ACC112 (cell line): ENCODE data around the gene RPA1.

Source experiments
- H2AFZ ChIP-seq: fragments of 200-600 bp; sonication (generic); one replicate; pipeline ENCODE4 v1.6.0; 2017; ENCODE audit warnings: antibody characterized with exemption, low read length; ENCODE audit not compliant: unreplicated experiment
- H3K27ac ChIP-seq: fragments of 200-600 bp; sonication (generic); 2 replicates; pipeline ENCODE4 v1.5.1; 2014; ENCODE audit warnings: low read depth, mild to moderate bottlenecking, antibody characterized with exemption, low read length, moderate library complexity
- H3K27me3 ChIP-seq: fragments of 200-600 bp; sonication (generic); 2 replicates; pipeline ENCODE4 v1.6.1; 2014; ENCODE audit warnings: mild to moderate bottlenecking, antibody characterized with exemption, low read length, moderate library complexity, mixed read lengths; ENCODE audit not compliant: insufficient read depth
- H3K36me3 ChIP-seq: fragments of 200-600 bp; sonication (generic); 2 replicates; pipeline ENCODE4 v1.6.1; 2016; ENCODE audit warnings: mild to moderate bottlenecking, antibody characterized with exemption, low read length, moderate library complexity, mixed read lengths; ENCODE audit not compliant: insufficient read depth
- H3K4me1 ChIP-seq: fragments of 200-600 bp; sonication (generic); one replicate; pipeline ENCODE4 v1.6.1; 2016; ENCODE audit warnings: low read length, mixed read lengths; ENCODE audit not compliant: insufficient read depth, unreplicated experiment, control insufficient read depth
- H3K4me3 ChIP-seq: fragments of 200-600 bp; sonication (generic); 2 replicates; pipeline ENCODE4 v1.5.1; 2014; ENCODE audit warnings: mild to moderate bottlenecking, low read depth, low read length
- H3K79me2 ChIP-seq: fragments of 200-600 bp; sonication (generic); one replicate; pipeline ENCODE4 v1.6.0; 2016; ENCODE audit warnings: low read length; ENCODE audit not compliant: control insufficient read depth, unreplicated experiment, insufficient read depth

The RPA1 gene

GRCh38 chr17:1941272-1942065 is 111.7 kb downstream of the RPA1 start:
- H3K27me3 ChIP-seq = no peaks in the 10 kb centered on the region
- H3K27ac ChIP-seq = no peak overlapping the region
- no peak overlapping the region for H3K4me3 ChIP-seq
- H3K4me1 ChIP-seq = no peaks in the 10 kb centered on the region
- no peaks in the 10 kb centered on the region for H3K36me3 ChIP-seq
- no peak overlapping the region for H2AFZ ChIP-seq
- no peaks in the 10 kb centered on the region for H3K79me2 ChIP-seq

- Histone ChIP-seq H3K4me3 (no peak overlapping the region), H3K79me2 (no peaks in the 10 kb centered on the region), H3K27ac (no peak overlapping the region), H2AFZ (no peak overlapping the region), H3K27me3 (no peaks in the 10 kb centered on the region), H3K4me1 (no peaks in the 10 kb centered on the region), H3K36me3 (no peaks in the 10 kb centered on the region)
Measured at GRCh38 chr17:1942066-1942365, 112.2 kb downstream of the RPA1 start.

GRCh38 chr17:1942666-1943435 is 113.0 kb downstream of the RPA1 start:
- Histone ChIP-seq H3K27me3 (no peaks in the 10 kb centered on the region), H3K79me2 (no peaks in the 10 kb centered on the region), H3K27ac (no peak overlapping the region), H3K36me3 (no peaks in the 10 kb centered on the region), H3K4me1 (no peaks in the 10 kb centered on the region), H3K4me3 (no peak overlapping the region), H2AFZ (no peak overlapping the region)

DNA sequence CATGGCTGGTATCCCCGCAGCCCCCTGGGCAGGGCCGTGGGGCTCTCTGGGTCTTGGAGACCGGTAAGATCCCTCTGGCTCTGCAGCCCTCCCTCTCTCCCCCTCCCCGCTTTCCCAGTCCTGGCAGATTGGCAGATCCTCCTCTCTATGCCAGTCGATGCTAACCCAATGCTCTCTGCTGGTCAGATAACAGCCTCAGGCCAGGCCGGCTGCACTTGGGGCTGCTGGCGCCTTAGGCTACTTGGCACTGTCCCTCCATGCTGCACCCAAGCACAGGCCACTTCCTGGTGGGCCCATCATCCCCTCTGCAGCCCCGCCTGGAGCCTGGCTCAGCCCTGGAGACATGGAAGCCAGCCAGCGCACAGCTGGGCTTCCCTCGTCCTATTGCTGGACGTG is 113.6 kb downstream of the RPA1 start:
- Histone ChIP-seq H3K4me1 (no peaks in the 10 kb centered on the region), H3K79me2 (no peaks in the 10 kb centered on the region), H3K36me3 (no peaks in the 10 kb centered on the region), H3K27ac (no peak overlapping the region), H2AFZ (no peak overlapping the region), H3K4me3 (no peak overlapping the region), H3K27me3 (no peaks in the 10 kb centered on the region)

DNA sequence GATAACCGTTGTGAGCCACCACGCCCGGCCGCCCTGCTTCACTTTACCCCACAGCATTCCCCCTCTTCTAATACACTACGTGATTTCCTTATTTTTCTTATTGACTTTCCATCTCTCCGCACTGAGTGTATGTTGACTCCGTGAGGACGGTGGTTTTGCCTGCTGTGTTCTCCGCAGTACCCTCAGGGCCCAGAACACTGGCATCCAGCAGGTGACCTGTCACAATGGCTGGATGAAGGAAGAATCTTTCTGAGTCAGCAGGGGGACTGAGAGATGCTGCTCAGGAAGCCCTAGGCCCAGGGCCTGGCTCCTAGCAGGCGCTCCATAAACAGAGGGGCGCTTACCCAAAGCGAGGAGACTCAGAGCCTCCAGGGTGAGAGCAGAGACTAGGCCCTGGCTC is 115.8 kb downstream of the RPA1 start:
- H3K27me3 ChIP-seq = no peaks in the 10 kb centered on the region
- H3K79me2 ChIP-seq = no peaks in the 10 kb centered on the region
- H3K4me3 ChIP-seq = no peak overlapping the region
- no peaks in the 10 kb centered on the region for H3K4me1 ChIP-seq
- H3K27ac ChIP-seq = no peak overlapping the region
- no peak overlapping the region for H2AFZ ChIP-seq
- H3K36me3 ChIP-seq = no peaks in the 10 kb centered on the region

DNA sequence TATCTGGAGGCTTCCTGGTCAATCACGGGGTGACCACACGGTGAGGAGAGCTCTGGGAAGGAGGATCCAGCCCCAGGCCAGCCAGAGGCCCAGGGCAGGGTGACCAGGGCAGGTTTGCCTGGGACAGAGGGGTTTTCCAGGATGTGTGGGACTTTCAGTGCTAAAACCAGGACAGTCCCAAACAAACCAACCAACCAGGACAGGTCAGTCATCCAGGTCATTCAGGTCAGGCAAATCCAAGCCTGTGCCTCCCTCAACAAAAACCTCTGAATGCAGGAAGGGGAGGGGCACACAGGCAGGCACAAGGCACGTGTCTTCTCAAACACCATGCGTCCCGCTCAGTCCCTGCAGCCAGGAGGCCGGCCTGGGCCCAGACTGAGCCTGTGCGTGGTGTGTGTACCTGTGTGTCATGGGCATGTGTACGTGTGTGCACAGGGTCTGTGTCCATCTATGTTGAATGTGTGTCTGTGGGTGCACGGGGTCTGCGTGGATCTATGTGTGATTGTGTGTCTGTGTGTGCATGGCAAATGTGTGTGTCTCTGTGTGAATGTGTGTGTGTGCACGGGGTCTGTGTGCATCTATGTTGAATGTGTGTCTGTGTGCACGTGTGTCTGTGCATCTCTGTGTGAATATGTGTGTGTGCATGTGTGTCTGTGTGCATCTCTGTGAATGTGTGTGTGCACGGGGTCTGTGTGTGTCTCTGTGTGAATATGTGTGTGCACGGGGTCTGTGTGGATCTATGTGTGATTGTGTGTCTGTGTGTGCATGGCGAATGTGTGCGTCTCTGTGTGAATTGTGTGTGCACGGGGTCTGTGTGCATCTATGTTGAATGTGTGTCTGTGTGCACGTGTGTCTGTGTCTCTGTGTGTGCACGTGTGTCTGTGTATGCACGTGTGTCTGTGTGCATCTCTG is 116.5 kb downstream of the RPA1 start:
- H3K36me3 ChIP-seq = no peaks in the 10 kb centered on the region
- no peak overlapping the region for H3K27ac ChIP-seq
- no peaks in the 10 kb centered on the region for H3K79me2 ChIP-seq
- H3K4me3 ChIP-seq = no peak overlapping the region
- H2AFZ ChIP-seq = no peak overlapping the region
- H3K27me3 ChIP-seq = no peaks in the 10 kb centered on the region
- no peaks in the 10 kb centered on the region for H3K4me1 ChIP-seq

DNA sequence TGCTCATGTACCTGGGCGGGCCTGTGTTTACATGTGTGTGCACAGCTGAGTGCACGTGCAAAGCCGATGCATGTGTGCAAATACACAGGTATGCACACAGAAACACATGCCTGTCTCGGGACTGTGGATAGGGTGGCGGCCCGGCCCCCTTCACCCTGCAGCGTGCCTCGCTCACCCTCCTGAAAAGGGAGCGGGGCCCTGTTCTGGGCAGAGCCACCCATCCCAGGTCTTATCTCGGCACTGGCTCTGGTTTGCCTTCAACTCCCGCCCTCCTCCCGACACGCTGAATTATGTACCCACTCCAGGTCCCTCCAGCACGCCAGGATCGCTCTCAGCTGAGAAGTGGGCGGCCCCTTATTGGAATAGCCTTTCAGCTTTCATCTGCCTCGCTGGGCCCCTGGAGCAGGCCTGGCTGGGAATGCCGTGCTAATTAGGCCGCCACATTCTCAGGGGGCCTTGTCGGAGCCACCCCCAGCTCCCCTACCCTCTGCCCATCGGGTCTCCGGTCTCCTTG is 117.5 kb downstream of the RPA1 start:
- no peak overlapping the region for H2AFZ ChIP-seq
- no peaks in the 10 kb centered on the region for H3K27me3 ChIP-seq
- H3K36me3 ChIP-seq = no peaks in the 10 kb centered on the region
- H3K4me3 ChIP-seq = no peak overlapping the region
- no peaks in the 10 kb centered on the region for H3K79me2 ChIP-seq
- no peak overlapping the region for H3K27ac ChIP-seq
- H3K4me1 ChIP-seq = no peaks in the 10 kb centered on the region

DNA sequence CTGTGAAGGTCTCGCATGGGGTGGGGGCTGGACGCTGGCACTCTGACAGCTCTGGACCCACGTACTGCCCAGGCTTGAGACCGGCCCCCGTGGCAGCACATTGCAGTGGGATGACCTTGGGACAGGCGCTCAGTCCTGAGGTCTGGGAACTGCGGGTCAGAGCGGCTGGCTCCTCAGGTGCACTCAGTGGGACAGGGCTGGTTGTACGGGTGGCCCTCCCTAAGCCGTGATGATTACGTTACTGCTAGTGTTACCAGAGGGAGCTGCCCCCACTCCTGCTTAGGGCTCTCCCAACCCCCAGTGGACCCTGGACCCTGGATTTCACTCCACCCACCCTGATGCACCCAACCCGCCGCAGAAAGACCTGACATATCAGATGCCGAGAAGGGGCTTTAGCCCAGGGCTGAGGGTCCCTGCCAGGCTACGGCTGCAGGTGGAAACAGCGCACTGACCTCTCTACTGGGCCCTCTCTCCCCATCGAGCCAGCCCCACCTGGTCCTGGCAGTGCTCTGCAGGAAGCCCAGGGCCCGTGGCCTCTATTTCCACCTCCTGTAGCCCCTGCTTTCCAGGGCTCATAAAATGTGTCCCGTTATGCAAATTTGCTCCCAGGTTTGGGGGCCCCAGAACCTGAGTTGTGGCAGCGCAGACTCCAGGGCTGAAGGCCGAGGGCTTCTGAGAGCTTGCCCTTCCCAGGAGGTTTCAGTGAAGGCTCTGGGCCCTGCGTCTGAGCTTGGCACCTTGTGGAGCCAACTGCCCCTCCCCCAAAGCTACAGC is 118.1 kb downstream of the RPA1 start:
- Histone ChIP-seq H2AFZ (no peak overlapping the region), H3K4me3 (no peak overlapping the region), H3K36me3 (no peaks in the 10 kb centered on the region), H3K79me2 (no peaks in the 10 kb centered on the region), H3K4me1 (no peaks in the 10 kb centered on the region), H3K27me3 (no peaks in the 10 kb centered on the region), H3K27ac (no peak overlapping the region)

- Histone ChIP-seq H3K27ac (no peak overlapping the region), H2AFZ (no peak overlapping the region), H3K4me3 (no peak overlapping the region), H3K36me3 (no peaks in the 10 kb centered on the region), H3K79me2 (no peaks in the 10 kb centered on the region), H3K27me3 (no peaks in the 10 kb centered on the region), H3K4me1 (no peaks in the 10 kb centered on the region)
Measured at GRCh38 chr17:1948517-1948825, 118.7 kb downstream of the RPA1 start.
